Activated CD8-positive, alpha-beta memory T cell treated with anti-CD3 and anti-CD28 coated beads, Interleukin-2, amount 10 ng/mL, durations not matched to agents 7 days and 5 days (primary cell): ENCODE measurements around the gene KATNA1. TPM values are rescaled to one million over a fixed set of nuclear protein-coding genes. Genes with fewer than 3 reads are reported as not detected.

Experiments
- ATAC-seq: fragments of 150-1000 bp; cut with Tn5 transposase; one replicate; pipeline ENCODE4 v1.10.0; 2021; ENCODE audit warnings: moderate library complexity
- CTCF ChIA-PET: fragments of 350-600 bp; sonication (Branson Sonifier 250); formaldehyde crosslinking; loops from one replicate; lab custom pipeline; 2021; ENCODE audit warnings: antibody characterized with exemption; lab: Charles Lee
- DNase-seq: peaks from one replicate; pipeline ENCODE4 v3.0.0-alpha.2; 2020
- H3K27ac Mint-ChIP-seq: one replicate; pipeline ENCODE4 v1.8.0; 2021; ENCODE audit warnings: mild to moderate bottlenecking, mixed read lengths
- H3K27me3 Mint-ChIP-seq: one replicate; pipeline ENCODE4 v1.8.0; 2021; ENCODE audit warnings: mixed read lengths
- H3K36me3 Mint-ChIP-seq: one replicate; pipeline ENCODE4 v1.8.0; 2021; ENCODE audit warnings: mild to moderate bottlenecking, mixed read lengths
- H3K4me1 Mint-ChIP-seq: one replicate; pipeline ENCODE4 v1.8.0; 2021; ENCODE audit warnings: mixed read lengths
- H3K4me3 Mint-ChIP-seq: one replicate; pipeline ENCODE4 v1.8.0; 2021; ENCODE audit warnings: mild to moderate bottlenecking, moderate library complexity, mixed read lengths
- H3K9me3 Mint-ChIP-seq: one replicate; pipeline ENCODE4 v1.8.0; 2022; ENCODE audit warnings: low read depth, mixed read lengths
- total RNA-seq, 2 experiments: library from RNA; stranded (reverse); gene quantifications; one replicate each; pipeline ENCODE4 v1.2.3, GENCODE V29; 2021

KATNA1 gene
- total RNA-seq, 2 experiments from 2014 or later: 22.3 to 22.7 TPM

DNA sequence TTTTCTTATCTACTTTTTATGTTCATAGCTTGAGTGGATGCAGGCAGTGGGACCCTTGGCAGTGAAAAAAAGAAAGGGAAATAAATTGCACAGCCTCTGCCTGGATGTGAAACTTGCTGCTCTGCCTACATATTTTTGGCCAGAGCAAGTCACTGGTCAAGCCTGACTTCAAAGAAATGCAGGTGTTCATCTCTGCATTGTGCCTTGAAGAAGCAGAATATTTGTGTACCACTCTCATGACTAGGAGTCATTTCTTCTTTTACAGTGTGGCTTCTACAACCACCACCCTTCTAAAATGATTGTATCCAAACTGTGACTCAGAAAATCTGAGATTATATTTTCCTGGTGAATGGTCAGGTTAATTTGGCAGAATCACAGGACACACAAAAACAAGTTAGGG is 2.5 kb upstream of the KATNA1 start:
- Mint-ChIP-seq H3K36me3 (peaks cover 3% of the 10 kb centered on the region), H3K9me3 (no peaks in the 10 kb centered on the region), H3K4me1 (peaks cover 21% of the 10 kb centered on the region), H3K27me3 (no peaks in the 10 kb centered on the region), H3K27ac (no peak overlapping the region), H3K4me3 (no peak overlapping the region)
- CTCF ChIA-PET: interaction anchor here (0.8 to 1.3 kb wide), 2 partner anchors 67 to 85 kb away, joined by 3 to 4 read pairs; partner anchors contain the start of genes GINM1 and LATS1
- ATAC-seq (no peak), DNase-seq (no peak)

DNA sequence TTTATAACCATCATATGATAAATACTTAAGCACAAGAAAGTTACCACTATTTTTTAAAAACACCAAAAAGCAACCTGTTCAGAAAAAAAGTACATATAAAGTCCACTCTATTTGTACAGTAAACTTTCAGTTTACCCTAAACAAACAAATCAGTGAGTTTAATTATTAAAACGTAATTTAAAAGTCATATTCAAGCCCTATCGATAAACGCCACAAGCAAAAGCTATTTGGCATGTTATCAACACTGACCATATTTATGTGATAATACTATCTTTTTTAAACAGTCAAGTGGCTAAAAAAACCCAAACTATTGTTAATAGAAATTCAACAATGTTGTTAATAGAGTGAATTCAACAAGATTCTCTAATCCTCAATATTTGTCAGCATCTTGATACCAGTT is 1.9 kb downstream of the KATNA1 start:
- Mint-ChIP-seq H3K36me3 (peaks cover 13% of the 10 kb centered on the region), H3K27ac (no peak overlapping the region), H3K27me3 (no peaks in the 10 kb centered on the region), H3K9me3 (no peaks in the 10 kb centered on the region), H3K4me1 (peaks cover 33% of the 10 kb centered on the region), H3K4me3 (peak overlapping the region; percentile 79)
- CTCF ChIA-PET: no interaction called here
- no peak for DNase-seq
- ATAC-seq: no peak

DNA sequence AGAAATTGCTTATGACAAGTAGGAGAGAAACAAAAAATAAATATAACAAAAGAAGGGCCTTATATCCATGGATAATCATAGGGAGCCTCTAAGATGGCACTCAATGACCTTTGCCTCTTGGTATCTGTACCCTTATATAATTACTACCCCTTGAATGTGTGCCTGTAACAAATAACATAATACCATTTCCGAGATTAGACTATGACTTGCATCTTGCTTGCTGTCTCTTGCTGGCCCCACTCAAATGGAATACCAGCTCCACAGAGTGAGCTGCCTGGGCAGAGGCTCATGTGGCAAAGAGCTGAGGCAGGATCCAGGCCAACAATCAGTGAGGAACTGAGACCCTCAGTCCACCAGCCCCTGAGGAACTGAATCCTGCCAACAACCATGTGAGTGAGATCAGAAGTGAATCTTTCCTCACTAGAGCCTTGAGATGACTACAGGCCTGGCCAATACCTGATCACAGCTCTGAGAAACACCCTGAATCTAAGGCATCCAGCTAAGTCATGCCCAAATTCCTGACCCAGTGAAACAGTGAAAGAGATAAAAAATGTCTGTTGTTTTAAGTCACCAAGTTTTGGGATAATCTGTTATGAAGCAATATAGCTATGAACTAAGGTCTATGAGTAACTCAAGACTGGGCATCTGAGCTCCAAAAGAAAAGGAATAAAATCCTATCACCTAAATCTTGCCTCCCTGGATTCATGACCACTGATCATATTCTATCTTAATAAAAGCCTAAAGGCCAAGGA is 5.5 kb downstream of the KATNA1 start:
- no peaks in the 10 kb centered on the region for H3K27me3 Mint-ChIP-seq
- H3K36me3 Mint-ChIP-seq: peaks cover 22% of the 10 kb centered on the region
- DNase-seq (no peak), ATAC-seq (no peak)
- CTCF ChIA-PET: interaction anchor here (0.7 kb wide), 1 partner anchor 111 kb away, joined by 3 read pairs; no protein-coding TSS in a partner anchor
- no peaks in the 10 kb centered on the region for H3K9me3 Mint-ChIP-seq
- no peak overlapping the region for H3K4me3 Mint-ChIP-seq
- no peak overlapping the region for H3K27ac Mint-ChIP-seq
- H3K4me1 Mint-ChIP-seq: peaks cover 27% of the 10 kb centered on the region

DNA sequence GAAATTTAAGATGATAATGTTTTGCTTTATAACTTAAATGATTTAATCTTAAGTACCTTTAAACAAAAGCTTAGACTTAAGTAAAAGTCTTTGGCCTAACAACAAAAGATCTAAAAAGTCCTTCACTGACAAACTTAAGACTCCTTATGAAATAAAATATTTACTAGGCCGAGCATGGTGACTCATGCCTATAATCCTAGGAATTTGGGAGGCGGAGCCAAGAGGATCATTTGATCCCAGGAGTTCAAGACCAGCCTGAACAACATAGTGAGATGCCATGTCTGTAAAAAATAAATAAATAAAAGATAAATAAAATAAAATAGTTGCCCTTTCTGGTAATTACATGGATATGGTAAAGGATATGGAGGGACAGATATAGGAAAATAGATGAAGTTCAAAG is 12.4 kb downstream of the KATNA1 start:
- H3K36me3 Mint-ChIP-seq: peaks cover 22% of the 10 kb centered on the region
- no peak overlapping the region for H3K4me3 Mint-ChIP-seq
- H3K9me3 Mint-ChIP-seq: no peaks in the 10 kb centered on the region
- DNase-seq (no peak), ATAC-seq (no peak)
- H3K27me3 Mint-ChIP-seq: no peaks in the 10 kb centered on the region
- H3K27ac Mint-ChIP-seq: no peak overlapping the region
- CTCF ChIA-PET: no interaction called here
- H3K4me1 Mint-ChIP-seq: no peaks in the 10 kb centered on the region

DNA sequence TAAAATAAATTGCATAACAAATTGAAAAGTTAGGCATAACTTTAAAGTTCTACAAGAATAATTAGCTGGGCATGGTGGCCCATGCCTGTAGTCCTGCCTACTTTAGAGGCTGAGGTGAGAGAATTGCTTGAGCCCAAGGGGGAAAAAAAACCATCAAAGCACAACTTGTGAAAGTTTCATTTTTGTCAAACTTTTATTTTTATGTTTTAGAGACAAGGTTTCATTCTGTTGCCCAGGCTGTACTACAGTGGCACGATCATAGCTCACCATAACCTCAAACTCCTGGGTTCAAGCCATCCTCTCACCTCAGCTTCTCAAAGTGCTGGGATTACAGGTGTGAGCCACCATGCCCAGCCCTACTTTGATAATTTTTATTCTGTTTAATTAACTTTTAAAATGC is 14.2 kb downstream of the KATNA1 start:
- no peak overlapping the region for H3K4me3 Mint-ChIP-seq
- no peaks in the 10 kb centered on the region for H3K27me3 Mint-ChIP-seq
- ATAC-seq (no peak), DNase-seq (no peak)
- CTCF ChIA-PET: no interaction called here
- no peak overlapping the region for H3K27ac Mint-ChIP-seq
- H3K4me1 Mint-ChIP-seq: peaks cover 5% of the 10 kb centered on the region
- no peaks in the 10 kb centered on the region for H3K9me3 Mint-ChIP-seq
- peaks cover 24% of the 10 kb centered on the region for H3K36me3 Mint-ChIP-seq

DNA sequence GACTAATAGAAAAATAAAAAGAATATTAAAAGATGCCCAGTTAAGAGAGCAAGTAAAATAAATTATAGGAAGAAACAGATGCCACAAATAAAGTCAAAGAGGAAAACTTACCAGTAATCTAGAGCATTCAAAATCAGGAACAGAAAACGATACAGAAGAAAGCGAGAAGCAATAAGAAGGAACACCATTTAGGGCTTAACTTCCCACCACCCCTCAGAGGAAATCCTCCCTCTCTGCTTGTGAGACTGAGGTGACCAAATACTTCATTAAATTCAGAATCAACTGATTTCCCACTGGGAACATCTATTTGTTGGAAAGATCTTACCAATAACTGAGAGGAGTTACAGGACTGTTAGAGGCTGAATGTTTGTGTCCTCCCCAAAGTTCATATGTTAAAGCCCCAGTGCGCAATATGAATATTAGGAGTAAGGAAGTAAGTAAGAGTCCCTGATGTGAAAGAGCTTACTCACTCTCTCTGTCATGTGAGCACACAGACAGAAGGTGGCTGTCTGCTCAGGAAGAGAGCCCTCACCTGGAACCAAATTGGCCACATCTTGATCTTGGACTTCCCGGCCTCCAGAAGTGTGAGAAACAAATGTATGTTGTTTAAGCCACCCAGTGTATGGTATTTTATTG is 19.5 kb downstream of the KATNA1 start:
- peaks cover 11% of the 10 kb centered on the region for H3K4me1 Mint-ChIP-seq
- CTCF ChIA-PET: interaction anchor here (0.7 kb wide), 1 partner anchor 20 kb away, joined by 3 read pairs; the partner anchor contains the start of gene KATNA1
- H3K4me3 Mint-ChIP-seq: no peak overlapping the region
- no peaks in the 10 kb centered on the region for H3K27me3 Mint-ChIP-seq
- H3K27ac Mint-ChIP-seq: peak overlapping the region; percentile 58
- ATAC-seq (no peak), DNase-seq (no peak)
- no peaks in the 10 kb centered on the region for H3K9me3 Mint-ChIP-seq
- peaks cover 26% of the 10 kb centered on the region for H3K36me3 Mint-ChIP-seq

DNA sequence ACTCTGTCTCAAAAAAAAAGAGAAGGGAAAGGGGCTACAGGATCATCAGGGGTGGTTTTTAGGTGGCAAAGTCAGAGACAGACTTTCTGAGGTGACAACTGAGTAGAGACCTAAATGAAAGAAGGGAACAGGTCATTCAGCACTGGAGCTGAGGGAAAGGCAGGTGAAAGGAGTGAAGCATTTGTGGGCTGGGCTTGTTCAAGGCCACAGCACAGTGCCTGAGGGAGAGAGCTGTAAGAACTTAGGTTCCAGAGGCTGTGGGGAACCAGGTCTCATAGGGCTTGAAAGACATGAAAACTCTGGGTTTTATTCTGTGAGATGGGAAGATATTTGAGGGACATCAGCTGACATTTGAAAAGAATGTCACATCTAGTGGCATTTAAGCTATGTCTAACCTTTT is 20.8 kb downstream of the KATNA1 start:
- Mint-ChIP-seq H3K27me3 (no peaks in the 10 kb centered on the region), H3K27ac (peak overlapping the region; percentile 3), H3K9me3 (no peaks in the 10 kb centered on the region), H3K36me3 (peaks cover 33% of the 10 kb centered on the region), H3K4me3 (no peak overlapping the region), H3K4me1 (peaks cover 11% of the 10 kb centered on the region)
- ATAC-seq (no peak), DNase-seq (no peak)
- CTCF ChIA-PET: interaction anchor here (0.7 kb wide), 1 partner anchor 8 kb away, joined by 3 read pairs; no protein-coding TSS in a partner anchor

DNA sequence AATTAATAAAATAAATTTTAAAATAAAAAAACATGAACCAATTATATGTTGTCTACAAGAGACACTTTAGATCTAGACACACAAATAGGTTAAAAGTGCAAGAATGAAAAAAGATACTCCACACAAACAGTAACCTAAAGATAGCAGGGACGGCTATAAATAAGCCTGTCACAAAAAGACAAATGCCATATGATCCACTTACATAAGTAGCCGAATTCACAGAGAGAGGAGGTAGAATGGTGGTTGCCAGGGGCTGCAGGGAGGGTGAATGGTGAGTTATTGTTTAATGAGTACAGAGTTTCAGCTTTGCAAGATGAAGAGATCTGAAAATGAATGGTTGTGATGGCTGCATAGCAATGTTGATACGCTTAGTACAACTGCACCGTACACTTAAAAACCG is 32.7 kb downstream of the KATNA1 start:
- DNase-seq: no peak
- Mint-ChIP-seq H3K9me3 (no peaks in the 10 kb centered on the region), H3K27ac (no peak overlapping the region), H3K27me3 (no peaks in the 10 kb centered on the region), H3K4me3 (no peak overlapping the region), H3K36me3 (peaks cover 50% of the 10 kb centered on the region), H3K4me1 (peaks cover 3% of the 10 kb centered on the region)
- CTCF ChIA-PET: no interaction called here
- ATAC-seq: no peak

DNA sequence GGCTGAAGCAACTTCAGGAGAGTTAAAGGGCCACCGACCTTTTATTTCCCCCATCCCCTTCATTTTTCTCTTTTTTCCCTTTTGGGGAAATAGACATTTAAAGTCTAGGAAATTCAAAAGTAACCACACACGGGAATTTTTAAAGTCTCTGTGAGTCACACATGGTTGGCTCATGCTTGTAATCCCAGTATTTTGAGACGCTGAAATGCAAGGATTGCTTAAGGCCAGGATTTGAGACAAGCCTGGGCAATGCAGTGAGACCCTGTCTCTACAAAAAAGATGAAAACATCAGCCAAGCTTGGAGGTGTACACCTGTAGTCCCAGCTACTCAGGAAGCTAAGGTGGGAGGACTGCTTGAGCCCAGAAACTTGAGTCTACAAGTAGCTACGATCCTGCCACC is 34.2 kb downstream of the KATNA1 start:
- ATAC-seq (no peak), DNase-seq (no peak)
- Mint-ChIP-seq H3K27me3 (no peaks in the 10 kb centered on the region), H3K27ac (no peak overlapping the region), H3K9me3 (no peaks in the 10 kb centered on the region), H3K4me1 (peaks cover 6% of the 10 kb centered on the region), H3K4me3 (no peak overlapping the region), H3K36me3 (peaks cover 49% of the 10 kb centered on the region)
- CTCF ChIA-PET: no interaction called here

DNA sequence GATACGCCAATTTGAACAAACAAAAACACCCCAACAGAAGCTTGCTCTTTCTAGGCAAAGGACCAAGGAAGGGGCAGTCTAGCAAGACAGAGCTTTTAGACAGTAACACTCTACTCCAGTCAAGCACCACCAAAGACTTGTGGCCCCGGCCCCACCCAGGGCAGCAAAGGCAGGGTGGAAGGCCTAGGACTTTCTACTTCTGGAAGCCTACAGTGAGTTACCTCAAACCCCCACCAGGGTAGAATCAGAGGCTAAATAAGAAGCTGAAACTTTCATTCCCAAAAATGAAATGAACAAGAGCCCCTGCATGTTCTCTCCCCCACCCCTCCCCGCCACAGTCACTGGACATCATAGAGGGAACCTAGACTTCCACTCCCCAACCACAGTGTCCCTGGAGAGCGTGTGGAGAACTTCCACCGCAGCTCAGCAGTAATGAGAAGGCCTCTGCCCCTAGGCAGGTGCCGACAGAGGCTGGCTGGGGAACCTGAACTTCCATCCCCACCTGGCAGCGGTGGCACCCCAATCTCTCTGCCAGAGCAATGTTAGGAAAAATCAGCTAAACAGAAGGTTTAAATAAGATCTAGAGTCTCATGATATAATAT is 40.0 kb downstream of the KATNA1 start:
- Mint-ChIP-seq H3K9me3 (no peaks in the 10 kb centered on the region), H3K36me3 (peaks cover 28% of the 10 kb centered on the region), H3K27me3 (no peaks in the 10 kb centered on the region), H3K27ac (no peak overlapping the region), H3K4me3 (no peak overlapping the region), H3K4me1 (peaks cover 10% of the 10 kb centered on the region)
- CTCF ChIA-PET: interaction anchor here (1.1 kb wide), 1 partner anchor 43 kb away, joined by 3 read pairs; no protein-coding TSS in a partner anchor
- no peak for DNase-seq
- no peak for ATAC-seq

DNA sequence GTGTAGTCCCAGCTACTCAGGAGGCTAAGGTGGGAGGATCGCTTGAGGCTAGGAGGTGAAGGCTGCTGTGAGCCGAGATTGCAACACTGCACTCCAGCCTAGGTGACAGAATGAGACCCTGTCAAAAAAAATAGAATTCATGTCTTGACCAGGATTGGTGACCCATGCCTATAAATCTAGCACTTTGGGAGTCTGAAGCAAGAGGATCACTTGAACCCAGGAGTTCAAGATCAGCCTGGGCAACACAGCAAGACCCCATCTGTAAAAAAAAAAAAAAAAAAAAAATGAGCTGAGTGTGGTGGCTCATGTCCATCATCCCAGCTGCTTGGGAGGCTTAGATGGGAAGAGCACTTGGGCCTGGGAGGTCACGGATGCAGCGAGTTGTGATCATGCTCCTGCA is 48.0 kb downstream of the KATNA1 start:
- Mint-ChIP-seq H3K27me3 (no peaks in the 10 kb centered on the region), H3K27ac (no peak overlapping the region), H3K36me3 (peaks cover 42% of the 10 kb centered on the region), H3K4me3 (no peak overlapping the region), H3K9me3 (no peaks in the 10 kb centered on the region), H3K4me1 (no peaks in the 10 kb centered on the region)
- DNase-seq: no peak
- CTCF ChIA-PET: interaction anchor here (1.2 kb wide), 1 partner anchor 35 kb away, joined by 4 read pairs; the partner anchor contains the start of gene GINM1
- no peak for ATAC-seq

DNA sequence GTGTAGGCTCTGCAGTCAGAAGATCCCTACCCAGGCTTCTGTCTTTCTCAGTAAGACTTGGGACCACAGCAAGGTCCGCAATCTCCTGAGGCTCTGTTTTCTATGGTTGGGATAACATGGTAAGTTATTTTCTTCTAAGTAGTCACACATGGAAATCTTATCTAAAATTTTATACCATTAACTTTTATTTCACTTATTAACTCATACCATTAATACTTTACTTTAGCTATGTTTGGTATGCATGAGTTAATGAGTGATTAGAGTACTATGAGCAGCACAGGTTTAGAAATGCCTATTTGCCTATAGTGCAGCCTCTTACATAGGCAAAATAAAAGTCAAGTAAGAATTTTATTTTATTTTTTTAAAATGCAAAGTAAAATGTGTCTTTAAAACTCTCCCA is 55.1 kb downstream of the KATNA1 start:
- H3K4me1 Mint-ChIP-seq: no peaks in the 10 kb centered on the region
- H3K4me3 Mint-ChIP-seq: no peak overlapping the region
- CTCF ChIA-PET: no interaction called here
- ATAC-seq (no peak), DNase-seq (no peak)
- H3K27ac Mint-ChIP-seq: no peak overlapping the region
- H3K36me3 Mint-ChIP-seq: peaks cover 41% of the 10 kb centered on the region
- H3K27me3 Mint-ChIP-seq: no peaks in the 10 kb centered on the region
- no peaks in the 10 kb centered on the region for H3K9me3 Mint-ChIP-seq

DNA sequence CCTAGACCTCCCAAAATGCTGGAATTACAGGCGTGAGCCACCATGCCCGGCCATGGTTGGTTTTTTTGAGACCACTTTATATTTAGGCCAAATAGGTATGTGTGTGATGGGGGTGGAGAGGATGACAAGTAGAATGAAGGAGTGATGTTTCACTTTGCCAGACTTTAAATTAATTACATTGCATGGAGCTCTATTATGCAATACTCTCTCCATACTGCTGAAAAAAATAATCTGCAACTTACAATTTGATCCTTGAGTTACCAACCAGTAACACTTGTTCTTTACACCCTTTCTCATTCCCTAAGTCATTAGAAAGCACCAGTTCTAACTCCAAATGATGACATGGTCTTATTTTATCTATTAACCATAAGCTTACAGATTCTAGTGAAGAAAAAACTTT is 55.5 kb downstream of the KATNA1 start:
- CTCF ChIA-PET: interaction anchor here (0.7 kb wide), 1 partner anchor 18 kb away, joined by 3 read pairs; no protein-coding TSS in a partner anchor
- Mint-ChIP-seq H3K4me1 (no peaks in the 10 kb centered on the region), H3K4me3 (no peak overlapping the region), H3K36me3 (peaks cover 38% of the 10 kb centered on the region), H3K9me3 (no peaks in the 10 kb centered on the region), H3K27me3 (no peaks in the 10 kb centered on the region), H3K27ac (no peak overlapping the region)
- ATAC-seq (no peak), DNase-seq (no peak)
